Measurements from ENCODE around the gene PSMC3. TPM values are rescaled to one million over a fixed set of nuclear protein-coding genes. Genes with fewer than 3 reads are reported as not detected.

Gene PSMC3
- total RNA-seq, 1 experiment from 2014 or later = 179 TPM

- H2BK120ac ChIP-seq (ENCODE audit: low read depth, low read length, poor library complexity, severe bottlenecking) = no peak overlapping the region
- no peak overlapping the region for H3K4me3 Mint-ChIP-seq
- no peak overlapping the region for H3K27ac ChIP-seq (ENCODE audit: insufficient read length, low read depth, low read length)
- no peak for TF ChIP-seq CTCF (conservative IDR thresholded peaks at IDR 0.05)
- H3K9ac ChIP-seq (ENCODE audit: extremely low read depth, insufficient read length, low read length) = no peak overlapping the region
- H3K9me3 Mint-ChIP-seq = no peaks in the 10 kb centered on the region; a peak in 1 of 5 replicates
- no CpG with 5 or more reads among the region's 28 CpGs for WGBS (ENCODE audit: extremely low coverage, insufficient read length, low lambda C conversion rate)
- H2BK5ac ChIP-seq (ENCODE audit: insufficient read length, low read length) = no peak overlapping the region
- no peak overlapping the region for H3K14ac ChIP-seq (ENCODE audit: insufficient read depth, low read length)
- no peaks in the 10 kb centered on the region for H3K79me1 ChIP-seq (ENCODE audit: insufficient read depth, low read depth, low read length, poor library complexity, severe bottlenecking)
- no peaks in the 10 kb centered on the region for H3K27me3 Mint-ChIP-seq (ENCODE audit: low read depth)
- no peak overlapping the region for H2BK15ac ChIP-seq (ENCODE audit: low read depth, low read length)
- H3K18ac ChIP-seq (ENCODE audit: insufficient read length, low read depth, low read length) = no peak overlapping the region
- H3K4me1 Mint-ChIP-seq = no peaks in the 10 kb centered on the region
- H3K36me3 Mint-ChIP-seq (ENCODE audit: insufficient read depth in 1 of 3, low read depth in 3 of 3) = no peaks in the 10 kb centered on the region
- no peaks in the 10 kb centered on the region for H3K4me1 ChIP-seq (ENCODE audit: insufficient read depth, low read length)
- no peaks in the 10 kb centered on the region for H3K9me3 ChIP-seq (ENCODE audit: control insufficient read depth, low read depth, low read length)
- no peak overlapping the region for H4K8ac ChIP-seq (replicated peaks; ENCODE audit: insufficient read length, low read depth, low read length)
- no peaks in the 10 kb centered on the region for H4K20me1 ChIP-seq (ENCODE audit: control insufficient read depth, insufficient read depth, insufficient read length)
- no peak overlapping the region for H3K4me2 ChIP-seq (ENCODE audit: insufficient read depth, insufficient read length, low read length)
- H3K27me3 ChIP-seq (ENCODE audit: insufficient read depth, low read length) = no peaks in the 10 kb centered on the region
- H2BK12ac ChIP-seq (ENCODE audit: insufficient read length, low read depth, low read length) = no peak overlapping the region
- H3K23ac ChIP-seq (ENCODE audit: insufficient read length, low read depth, low read length) = no peak overlapping the region
- no peaks in the 10 kb centered on the region for H3K23me2 ChIP-seq (ENCODE audit: insufficient read length, low read depth, low read length, poor library complexity, severe bottlenecking)
- no peak overlapping the region for H3K4ac ChIP-seq (ENCODE audit: low read depth, low read length)
- peak overlapping the region; percentile 39 to 60 (median 58); a peak in 5 of 7 replicates for H3K27ac Mint-ChIP-seq
- H3K56ac ChIP-seq (ENCODE audit: insufficient read length, low read depth, low read length) = no peak overlapping the region
- no peak overlapping the region for H3T11ph ChIP-seq (ENCODE audit: low read length)
- H4K91ac ChIP-seq (ENCODE audit: insufficient read length, low read depth, low read length) = no peak overlapping the region
- no peak overlapping the region for H2AK5ac ChIP-seq (ENCODE audit: insufficient read length, low read length)
- no peaks in the 10 kb centered on the region for H3K79me2 ChIP-seq (ENCODE audit: insufficient read depth, low read length)
- no peak overlapping the region for H2BK20ac ChIP-seq (ENCODE audit: low read depth, low read length, poor library complexity, severe bottlenecking)
- DNase-seq = no peak
- no peak overlapping the region for H2AFZ ChIP-seq (ENCODE audit: low read length)
- H4K5ac ChIP-seq (ENCODE audit: insufficient read length, low read depth, low read length) = no peak overlapping the region
Observed at GRCh38 chr11:47388697-47389576, 37.3 kb downstream of the PSMC3 start.
